Breast epithelium (tissue), 3 donors: ENCODE data around the gene ACBD7.

Experiments
- POLR2A ChIP-seq: fragments of 450-650 bp; IDR thresholded peaks from one replicate; pipeline ENCODE4 v1.6.1; 2016; ENCODE audit warnings: antibody characterized with exemption, mild to moderate bottlenecking, moderate library complexity
- POLR2AphosphoS5 ChIP-seq, 3 donors: sonication (generic); formaldehyde crosslinking; IDR thresholded peaks; one replicate each; pipeline ENCODE4 v1.6.1; 2017; ENCODE audit warnings: antibody characterized with exemption in 3 of 3
- TF ChIP-seq, protein P1 (sequence below), 3 donors: fragments of 450-650 bp; IDR thresholded peaks; one replicate each; pipeline ENCODE4 v1.5.1; 2016 to 2017; ENCODE audit warnings: antibody characterized with exemption in 3 of 3, mild to moderate bottlenecking in 3 of 3, moderate library complexity in 3 of 3

DNA sequence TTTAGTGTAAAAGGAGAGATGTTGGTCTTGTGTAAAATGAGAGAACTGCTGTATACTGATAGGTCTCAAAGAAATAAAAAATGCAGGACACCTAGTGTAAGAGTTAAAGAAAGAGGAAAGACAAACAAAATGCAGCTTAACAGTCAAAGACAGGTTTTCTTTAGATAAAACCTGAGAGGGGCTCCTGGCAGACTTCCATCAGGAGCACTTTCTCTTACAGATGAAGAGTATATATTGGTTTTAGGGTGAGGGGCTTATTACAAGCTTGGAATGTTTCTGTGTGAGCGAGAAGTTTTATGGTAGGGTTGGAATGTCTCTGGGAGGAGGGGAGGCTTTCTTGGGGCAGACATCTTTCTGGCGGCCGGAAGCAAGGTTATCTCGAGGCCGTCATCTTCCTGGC lies 16.2 kb downstream of the ACBD7 start:
- TF ChIP-seq POLR2AphosphoS5 (IDR thresholded peaks at IDR 0.05) (no peak), POLR2A (no peak)
- TF ChIP-seq, protein P1, sequence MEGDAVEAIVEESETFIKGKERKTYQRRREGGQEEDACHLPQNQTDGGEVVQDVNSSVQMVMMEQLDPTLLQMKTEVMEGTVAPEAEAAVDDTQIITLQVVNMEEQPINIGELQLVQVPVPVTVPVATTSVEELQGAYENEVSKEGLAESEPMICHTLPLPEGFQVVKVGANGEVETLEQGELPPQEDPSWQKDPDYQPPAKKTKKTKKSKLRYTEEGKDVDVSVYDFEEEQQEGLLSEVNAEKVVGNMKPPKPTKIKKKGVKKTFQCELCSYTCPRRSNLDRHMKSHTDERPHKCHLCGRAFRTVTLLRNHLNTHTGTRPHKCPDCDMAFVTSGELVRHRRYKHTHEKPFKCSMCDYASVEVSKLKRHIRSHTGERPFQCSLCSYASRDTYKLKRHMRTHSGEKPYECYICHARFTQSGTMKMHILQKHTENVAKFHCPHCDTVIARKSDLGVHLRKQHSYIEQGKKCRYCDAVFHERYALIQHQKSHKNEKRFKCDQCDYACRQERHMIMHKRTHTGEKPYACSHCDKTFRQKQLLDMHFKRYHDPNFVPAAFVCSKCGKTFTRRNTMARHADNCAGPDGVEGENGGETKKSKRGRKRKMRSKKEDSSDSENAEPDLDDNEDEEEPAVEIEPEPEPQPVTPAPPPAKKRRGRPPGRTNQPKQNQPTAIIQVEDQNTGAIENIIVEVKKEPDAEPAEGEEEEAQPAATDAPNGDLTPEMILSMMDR (IDR thresholded peaks at IDR 0.05), result no peak
